ENCODE data around the gene KRTAP4-3. TPM values are rescaled to one million over a fixed set of nuclear protein-coding genes. Genes with fewer than 3 reads are reported as not detected.

The KRTAP4-3 gene
- total RNA-seq, 1 experiment from 2014 or later, result not detected

- Histone ChIP-seq H3K23me2 (ENCODE audit: insufficient read length, low read depth, low read length, poor library complexity, severe bottlenecking) (no peaks in the 10 kb centered on the region), H3K4ac (ENCODE audit: low read depth, low read length) (no peak overlapping the region), H3K4me1 (ENCODE audit: insufficient read depth, low read length) (no peaks in the 10 kb centered on the region), H3K4me2 (ENCODE audit: insufficient read depth, insufficient read length, low read length) (no peak overlapping the region), H3K18ac (ENCODE audit: insufficient read length, low read depth, low read length) (no peak overlapping the region), H3K56ac (ENCODE audit: insufficient read length, low read depth, low read length) (no peak overlapping the region), H3K27me3 (ENCODE audit: insufficient read depth, low read length) (no peaks in the 10 kb centered on the region), H3K79me2 (ENCODE audit: insufficient read depth, low read length) (no peaks in the 10 kb centered on the region), H4K5ac (ENCODE audit: insufficient read length, low read depth, low read length) (no peak overlapping the region), H2BK15ac (ENCODE audit: low read depth, low read length) (no peak overlapping the region), H4K8ac (replicated peaks; ENCODE audit: insufficient read length, low read depth, low read length) (no peak overlapping the region), H3K14ac (ENCODE audit: insufficient read depth, low read length) (no peak overlapping the region), H4K91ac (ENCODE audit: insufficient read length, low read depth, low read length) (no peak overlapping the region), H2AFZ (ENCODE audit: low read length) (no peak overlapping the region), H3K9ac (ENCODE audit: extremely low read depth, insufficient read length, low read length) (no peak overlapping the region), H3T11ph (ENCODE audit: low read length) (no peak overlapping the region), H3K79me1 (ENCODE audit: insufficient read depth, low read depth, low read length, poor library complexity, severe bottlenecking) (no peaks in the 10 kb centered on the region), H3K27ac (ENCODE audit: insufficient read length, low read depth, low read length) (no peak overlapping the region), H2BK120ac (ENCODE audit: low read depth, low read length, poor library complexity, severe bottlenecking) (no peak overlapping the region), H2AK5ac (ENCODE audit: insufficient read length, low read length) (no peak overlapping the region), H2BK12ac (ENCODE audit: insufficient read length, low read depth, low read length) (no peak overlapping the region), H2BK20ac (ENCODE audit: low read depth, low read length, poor library complexity, severe bottlenecking) (no peak overlapping the region), H2BK5ac (ENCODE audit: insufficient read length, low read length) (no peak overlapping the region), H3K23ac (ENCODE audit: insufficient read length, low read depth, low read length) (no peak overlapping the region), H3K9me3 (ENCODE audit: control insufficient read depth, low read depth, low read length) (no peaks in the 10 kb centered on the region), H4K20me1 (ENCODE audit: control insufficient read depth, insufficient read depth, insufficient read length) (no peaks in the 10 kb centered on the region)
- no peaks in the 10 kb centered on the region; a peak in 1 of 7 replicates for H3K36me3 Mint-ChIP-seq (ENCODE audit: insufficient read depth in 1 of 3, low read depth in 3 of 3)
- no peak for DNase-seq
- H3K4me3 Mint-ChIP-seq, result no peak overlapping the region
- H3K27ac Mint-ChIP-seq, result no peak overlapping the region
- H3K9me3 Mint-ChIP-seq, result no peaks in the 10 kb centered on the region
- TF ChIP-seq CTCF (conservative IDR thresholded peaks at IDR 0.05), result no peak
- no CpG with 5 or more reads among the region's 2 CpGs for WGBS (ENCODE audit: extremely low coverage, insufficient read length, low lambda C conversion rate)
- H3K4me1 Mint-ChIP-seq, result peaks cover 2 to 10% of the 10 kb centered on the region in 2 experiments
- peaks cover 2% of the 10 kb centered on the region; the same call in 1 of the 2 replicates for H3K27me3 Mint-ChIP-seq (ENCODE audit: low read depth)
Measured at GRCh38 chr17:41151525-41151924, 16.5 kb downstream of the KRTAP4-3 start.
